CD4-positive, alpha-beta T cell (primary cell): Measurements from ENCODE around the gene MBTPS1. TPM values are rescaled to one million over a fixed set of nuclear protein-coding genes. Genes with fewer than 3 reads are reported as not detected.

ENCODE experiments used
- ATAC-seq: fragments of 200-7000 bp; cut with Tn5 transposase; one replicate; pipeline ENCODE4 v1.10.0; 2022; ENCODE audit warnings: mild to moderate bottlenecking; ENCODE audit not compliant: poor library complexity
- CTCF ChIA-PET: fragments of 350-600 bp; sonication (Branson Sonifier 250); formaldehyde crosslinking; loops from one replicate; lab custom pipeline; 2021; ENCODE audit warnings: antibody characterized with exemption, inconsistent platforms; lab: Charles Lee
- POLR2A ChIA-PET: fragments of 350-600 bp; sonication (Branson Sonifier 250); formaldehyde crosslinking; loops from one replicate; lab custom pipeline; 2021; ENCODE audit warnings: antibody characterized with exemption, inconsistent platforms; lab: Charles Lee
- DNase-seq, 14 experiments: peaks; one replicate each; pipeline ENCODE4 v3.0.0-alpha.2; 2013 to 2020; ENCODE audit warnings: mixed read lengths in 2 of 14
- H3K27ac ChIP-seq, 2 donors: one replicate each; pipeline versions ENCODE4 v1.5.1 to v1.7.0; 2013; ENCODE audit warnings: low read length in 2 of 2, low read depth in 1 of 2, mild to moderate bottlenecking in 1 of 2
- H3K27me3 ChIP-seq, 2 experiments: 1 replicate in 1 of 2; 2 replicates in 1 of 2; pipeline versions ENCODE4 v1.6.1 to v1.7.0; 2013; ENCODE audit warnings: low read length in 2 of 2, control low read depth in 1 of 2, mild to moderate bottlenecking in 1 of 2, moderate library complexity in 1 of 2; ENCODE audit not compliant: insufficient read depth in 2 of 2, control insufficient read depth in 1 of 2
- H3K36me3 ChIP-seq: one replicate; pipeline ENCODE4 v1.6.1; 2013; ENCODE audit warnings: low read length, control low read depth; ENCODE audit not compliant: insufficient read depth
- H3K4me1 ChIP-seq: one replicate; pipeline ENCODE4 v1.6.1; 2013; ENCODE audit warnings: low read length, control low read depth; ENCODE audit not compliant: insufficient read depth
- H3K4me3 ChIP-seq: one replicate; pipeline ENCODE4 v1.5.1; 2013; ENCODE audit warnings: mild to moderate bottlenecking, low read length, moderate library complexity
- H3K9me3 ChIP-seq, 2 experiments: 1 replicate in 1 of 2; 2 replicates in 1 of 2; pipeline versions ENCODE4 v1.6.1 to v1.7.0; 2013; ENCODE audit warnings: low read length in 2 of 2, mild to moderate bottlenecking in 2 of 2, control low read depth in 1 of 2, moderate library complexity in 1 of 2; ENCODE audit not compliant: control insufficient read depth in 1 of 2, insufficient read depth in 1 of 2
- H3K27ac Mint-ChIP-seq: one replicate; pipeline ENCODE4 v1.8.0; 2020; ENCODE audit warnings: mixed read lengths
- H3K27me3 Mint-ChIP-seq: one replicate; pipeline ENCODE4 v1.8.0; 2021; ENCODE audit warnings: mixed read lengths
- H3K36me3 Mint-ChIP-seq: one replicate; pipeline ENCODE4 v1.8.0; 2021; ENCODE audit warnings: low read depth, mixed read lengths
- H3K4me1 Mint-ChIP-seq: one replicate; pipeline ENCODE4 v1.8.0; 2021; ENCODE audit warnings: low read depth, mixed read lengths
- H3K4me3 Mint-ChIP-seq: one replicate; pipeline ENCODE4 v1.8.0; 2020; ENCODE audit warnings: mild to moderate bottlenecking, mixed read lengths
- H3K9me3 Mint-ChIP-seq: one replicate; pipeline ENCODE4 v1.8.0; 2020; ENCODE audit warnings: mixed read lengths
- CTCF ChIP-seq: fragments of 200-600 bp; IDR thresholded peaks from one replicate; pipeline ENCODE4 v1.8.0; 2022; ENCODE audit warnings: antibody characterized with exemption, mild to moderate bottlenecking
- intact Hi-C, 2 experiments: fragments of 100-400 bp; cut with DNase I in 1 of 2; cut with micrococcal nuclease in 1 of 2; formaldehyde crosslinking; loops; one replicate each; pipeline versions ENCODE4 v1.15.1 to v1.9.0; 2023 to 2025; cut with DNase I, micrococcal nuclease
- total RNA-seq, 174 experiments: library from RNA in 2 of 174; stranded (reverse) in 2 of 174; gene quantifications; one replicate each; pipeline ENCODE4 v1.2.3 and lab custom pipeline; 2021 to 2026

Gene MBTPS1
- total RNA-seq, 2 experiments from 2014 or later: 121 to 122 TPM

GRCh38 chr16:84103678-84104077, 13.1 kb downstream of the MBTPS1 start:
- H3K4me3 ChIP-seq: no peak overlapping the region
- Mint-ChIP-seq H3K4me3 (no peak overlapping the region), H3K27me3 (no peaks in the 10 kb centered on the region), H3K27ac (no peak overlapping the region), H3K4me1 (peaks cover 58% of the 10 kb centered on the region), H3K36me3 (peaks cover 72% of the 10 kb centered on the region), H3K9me3 (no peaks in the 10 kb centered on the region)
- ATAC-seq (no peak), DNase-seq (no peak)
- peaks cover 28% of the 10 kb centered on the region for H3K4me1 ChIP-seq
- TF ChIP-seq CTCF: no peak
- H3K9me3 ChIP-seq: no peaks in the 10 kb centered on the region
- no peak overlapping the region for H3K27ac ChIP-seq
- peaks cover 33% of the 10 kb centered on the region for H3K36me3 ChIP-seq
- no peaks in the 10 kb centered on the region for H3K27me3 ChIP-seq
- POLR2A ChIA-PET: no interaction called here
- CTCF ChIA-PET: interaction anchor here (0.6 to 2.5 kb wide), 2 partner anchors 14 to 83 kb away, joined by 3 to 9 read pairs; partner anchors contain the start of gene TAF1C
- intact Hi-C loops: no loop called here

GRCh38 chr16:84098939-84099338, 17.8 kb downstream of the MBTPS1 start:
- intact Hi-C loops: no loop called here
- Histone ChIP-seq H3K36me3 (peaks cover 58% of the 10 kb centered on the region), H3K27ac (no peak overlapping the region), H3K4me1 (peaks cover 2% of the 10 kb centered on the region), H3K9me3 (no peaks in the 10 kb centered on the region), H3K4me3 (no peak overlapping the region), H3K27me3 (no peaks in the 10 kb centered on the region)
- H3K4me1 Mint-ChIP-seq: peaks cover 27% of the 10 kb centered on the region
- TF ChIP-seq CTCF: no peak
- no peak for DNase-seq
- H3K36me3 Mint-ChIP-seq: peaks cover 90% of the 10 kb centered on the region
- peak overlapping the region; percentile 59 for H3K27ac Mint-ChIP-seq
- ChIA-PET CTCF (interaction anchor here (1.2 kb wide), 1 partner anchor 18 kb away, joined by 3 read pairs; no protein-coding TSS in a partner anchor), POLR2A (no interaction called here)
- no peaks in the 10 kb centered on the region for H3K9me3 Mint-ChIP-seq
- no peaks in the 10 kb centered on the region for H3K27me3 Mint-ChIP-seq
- no peak overlapping the region for H3K4me3 Mint-ChIP-seq
- ATAC-seq: no peak

DNA sequence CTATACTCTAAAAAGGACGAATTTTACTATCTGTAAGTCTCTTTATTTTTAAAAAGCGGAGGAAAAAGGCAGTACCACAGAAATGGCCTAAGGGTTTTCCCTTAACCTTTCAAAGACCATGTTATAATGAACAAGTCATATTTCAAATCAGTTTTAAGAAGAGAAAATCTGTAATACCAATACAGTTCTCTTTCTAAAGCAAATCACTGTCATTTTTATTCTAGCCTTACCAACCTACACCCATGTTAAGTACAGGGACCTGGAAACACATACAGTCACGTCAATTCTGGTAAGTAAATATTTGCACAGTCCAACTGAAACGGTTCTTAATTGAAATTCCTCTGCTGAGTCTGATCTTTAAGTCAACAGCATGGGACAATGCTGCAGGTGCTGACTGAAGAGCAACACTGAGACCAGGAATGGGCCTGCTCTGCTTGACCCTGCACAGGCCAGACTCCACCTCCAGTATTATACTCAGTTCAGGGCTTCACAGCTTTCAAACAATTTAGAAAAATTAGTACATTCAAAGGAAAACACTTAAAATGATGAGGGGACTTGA, 20.2 kb downstream of the MBTPS1 start:
- Histone ChIP-seq H3K36me3 (peaks cover 79% of the 10 kb centered on the region), H3K9me3 (no peaks in the 10 kb centered on the region), H3K4me3 (no peak overlapping the region), H3K27me3 (no peaks in the 10 kb centered on the region), H3K27ac (no peak overlapping the region), H3K4me1 (no peaks in the 10 kb centered on the region)
- H3K27me3 Mint-ChIP-seq: no peaks in the 10 kb centered on the region
- no peak overlapping the region for H3K27ac Mint-ChIP-seq
- no peaks in the 10 kb centered on the region for H3K9me3 Mint-ChIP-seq
- ATAC-seq (no peak), DNase-seq (no peak)
- peaks cover 97% of the 10 kb centered on the region for H3K36me3 Mint-ChIP-seq
- TF ChIP-seq CTCF: no peak
- ChIA-PET POLR2A (no interaction called here), CTCF (interaction anchor here (0.7 to 1.2 kb wide), 3 partner anchors 12 to 90 kb away, joined by 3 to 5 read pairs (median 4); partner anchors contain the start of gene TAF1C)
- intact Hi-C loops: no loop called here
- no peak overlapping the region for H3K4me3 Mint-ChIP-seq
- peaks cover 12% of the 10 kb centered on the region for H3K4me1 Mint-ChIP-seq
